HepG2 (cell line): ENCODE results near the gene WTAP. TPM values are rescaled to one million over a fixed set of nuclear protein-coding genes. Genes with fewer than 3 reads are reported as not detected.

Experiments used
- EZH2 ChIP-seq: conservative IDR thresholded peaks from 2 replicates; pipeline ENCODE4 v1.6.1; 2012; ENCODE audit warnings: mild to moderate bottlenecking, low read depth, low read length, moderate library complexity
- FOXO1 ChIP-seq: sonication (generic); formaldehyde crosslinking; IDR thresholded peaks from 2 replicates; pipeline ENCODE4 v1.4.0; 2020; ENCODE audit warnings: missing genetic modification reagents
- ZC3H13 ChIP-seq: sonication (generic); formaldehyde crosslinking; IDR thresholded peaks from 2 replicates; pipeline ENCODE4 v1.8.1; 2023; ENCODE audit warnings: mild to moderate bottlenecking, missing genetic modification reagents, moderate library complexity
- ZFAT ChIP-seq: sonication (generic); formaldehyde crosslinking; conservative IDR thresholded peaks from 2 replicates; pipeline ENCODE4 v1.8.1; 2023; ENCODE audit warnings: missing genetic modification reagents, inconsistent platforms
- ZNF660 ChIP-seq: sonication (generic); formaldehyde crosslinking; IDR thresholded peaks from 2 replicates; pipeline ENCODE4 v1.5.1; 2020; ENCODE audit warnings: mild to moderate bottlenecking, low read depth, missing genetic modification reagents, borderline replicate concordance
- ZSCAN25 ChIP-seq: sonication (generic); formaldehyde crosslinking; IDR thresholded peaks from 2 replicates; pipeline ENCODE4 v1.8.0; 2022; ENCODE audit warnings: mild to moderate bottlenecking, missing genetic modification reagents
- polyA plus RNA-seq, 8 experiments: library from polyadenylated mRNA; depleted of rRNA in 3 of 8; stranded (reverse) in 7 of 8; unstranded in 1 of 8; fragments of >200 nt; fragmentation: Illumina TruSeq in 4 of 8; extraction: Trizol in 4 of 8; gene quantifications; 2 replicates each; pipeline versions ENCODE4 v1.2.1 to v1.2.3, GENCODE V29; 2011 to 2016; ENCODE audit warnings: low read depth in 4 of 8, missing spikeins in 1 of 8, mixed read lengths in 1 of 8; ENCODE audit not compliant: insufficient read depth in 1 of 8
- total RNA-seq, 5 experiments: library from RNA; depleted of rRNA; stranded (reverse); fragments of >200 nt; fragmentation: Illumina TruSeq; extraction: Trizol; gene quantifications; 2 replicates each; pipeline ENCODE4 v1.2.3, GENCODE V29; 2016; ENCODE audit warnings: low read depth in 1 of 5
- TF ChIP-seq, protein P1 (sequence below): sonication (generic); formaldehyde crosslinking; IDR thresholded peaks from 2 replicates; pipeline ENCODE4 v1.9.0; 2021; ENCODE audit warnings: mild to moderate bottlenecking, missing genetic modification reagents
- TF ChIP-seq, protein P2 (sequence below): sonication (generic); formaldehyde crosslinking; IDR thresholded peaks from 2 replicates; pipeline ENCODE4 v1.5.1; 2020; ENCODE audit warnings: mild to moderate bottlenecking, missing genetic modification reagents, borderline replicate concordance
- TF ChIP-seq, protein P3 (sequence below), 2 experiments: sonication (generic) in 1 of 2; formaldehyde crosslinking in 1 of 2; IDR thresholded peaks; 2 replicates each; pipeline versions ENCODE4 v1.4.0 to v1.6.1; 2016 to 2020; ENCODE audit warnings: borderline replicate concordance in 1 of 2, low read depth in 1 of 2, mild to moderate bottlenecking in 1 of 2, missing genetic modification reagents in 1 of 2
- TF ChIP-seq, protein P4 (sequence below): sonication (generic); formaldehyde crosslinking; IDR thresholded peaks from 2 replicates; pipeline ENCODE4 v1.4.0; 2020; ENCODE audit warnings: mild to moderate bottlenecking, missing genetic modification reagents
- TF ChIP-seq, protein P5 (sequence below): IDR thresholded peaks from 2 replicates; pipeline ENCODE4 v1.6.1; 2016; ENCODE audit warnings: missing genetic modification reagents, missing compliant biosample characterization
- TF ChIP-seq, protein P6 (sequence below): sonication (generic); formaldehyde crosslinking; IDR thresholded peaks from 2 replicates; pipeline ENCODE4 v1.4.0; 2020; ENCODE audit warnings: missing genetic modification reagents, low read depth, mild to moderate bottlenecking, borderline replicate concordance

WTAP gene
- total and polyA plus RNA-seq, 2 of the 13 experiments (the other 11 are each of a cell fraction or from before 2014, with no cell fraction given), result 31.6 to 167 TPM

DNA sequence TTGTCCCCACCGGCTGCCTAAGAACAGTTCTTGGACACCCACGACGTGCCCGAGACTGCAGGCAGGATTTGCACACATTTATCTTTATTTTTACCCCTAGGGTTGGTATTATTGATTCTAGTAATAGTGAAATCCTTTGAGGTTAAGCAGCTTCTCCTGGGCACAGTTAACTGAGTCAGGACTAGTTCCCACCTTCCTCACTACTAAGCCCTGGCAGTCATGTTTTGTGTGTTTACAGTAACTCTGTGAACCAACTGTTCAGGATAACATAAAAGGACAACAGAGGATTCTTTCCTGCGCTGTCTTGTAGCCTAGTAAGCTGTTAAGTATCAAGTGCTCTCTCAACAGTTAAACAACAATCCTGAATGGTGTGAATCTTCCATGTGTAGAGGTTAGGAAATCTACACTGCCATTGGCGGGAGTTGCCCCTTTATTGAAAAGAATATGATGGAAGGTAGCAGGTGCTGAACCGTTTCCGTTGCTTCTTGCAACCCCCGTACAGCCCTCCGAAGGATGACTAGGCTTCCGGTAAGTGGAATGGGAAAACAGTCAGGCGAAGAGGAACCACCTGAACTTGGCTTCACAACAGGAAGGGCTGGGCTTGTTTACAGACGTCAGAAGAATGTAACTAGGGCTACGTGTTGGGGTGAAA is 33.3 kb upstream of the WTAP start (continued):
- TF ChIP-seq, protein P1, sequence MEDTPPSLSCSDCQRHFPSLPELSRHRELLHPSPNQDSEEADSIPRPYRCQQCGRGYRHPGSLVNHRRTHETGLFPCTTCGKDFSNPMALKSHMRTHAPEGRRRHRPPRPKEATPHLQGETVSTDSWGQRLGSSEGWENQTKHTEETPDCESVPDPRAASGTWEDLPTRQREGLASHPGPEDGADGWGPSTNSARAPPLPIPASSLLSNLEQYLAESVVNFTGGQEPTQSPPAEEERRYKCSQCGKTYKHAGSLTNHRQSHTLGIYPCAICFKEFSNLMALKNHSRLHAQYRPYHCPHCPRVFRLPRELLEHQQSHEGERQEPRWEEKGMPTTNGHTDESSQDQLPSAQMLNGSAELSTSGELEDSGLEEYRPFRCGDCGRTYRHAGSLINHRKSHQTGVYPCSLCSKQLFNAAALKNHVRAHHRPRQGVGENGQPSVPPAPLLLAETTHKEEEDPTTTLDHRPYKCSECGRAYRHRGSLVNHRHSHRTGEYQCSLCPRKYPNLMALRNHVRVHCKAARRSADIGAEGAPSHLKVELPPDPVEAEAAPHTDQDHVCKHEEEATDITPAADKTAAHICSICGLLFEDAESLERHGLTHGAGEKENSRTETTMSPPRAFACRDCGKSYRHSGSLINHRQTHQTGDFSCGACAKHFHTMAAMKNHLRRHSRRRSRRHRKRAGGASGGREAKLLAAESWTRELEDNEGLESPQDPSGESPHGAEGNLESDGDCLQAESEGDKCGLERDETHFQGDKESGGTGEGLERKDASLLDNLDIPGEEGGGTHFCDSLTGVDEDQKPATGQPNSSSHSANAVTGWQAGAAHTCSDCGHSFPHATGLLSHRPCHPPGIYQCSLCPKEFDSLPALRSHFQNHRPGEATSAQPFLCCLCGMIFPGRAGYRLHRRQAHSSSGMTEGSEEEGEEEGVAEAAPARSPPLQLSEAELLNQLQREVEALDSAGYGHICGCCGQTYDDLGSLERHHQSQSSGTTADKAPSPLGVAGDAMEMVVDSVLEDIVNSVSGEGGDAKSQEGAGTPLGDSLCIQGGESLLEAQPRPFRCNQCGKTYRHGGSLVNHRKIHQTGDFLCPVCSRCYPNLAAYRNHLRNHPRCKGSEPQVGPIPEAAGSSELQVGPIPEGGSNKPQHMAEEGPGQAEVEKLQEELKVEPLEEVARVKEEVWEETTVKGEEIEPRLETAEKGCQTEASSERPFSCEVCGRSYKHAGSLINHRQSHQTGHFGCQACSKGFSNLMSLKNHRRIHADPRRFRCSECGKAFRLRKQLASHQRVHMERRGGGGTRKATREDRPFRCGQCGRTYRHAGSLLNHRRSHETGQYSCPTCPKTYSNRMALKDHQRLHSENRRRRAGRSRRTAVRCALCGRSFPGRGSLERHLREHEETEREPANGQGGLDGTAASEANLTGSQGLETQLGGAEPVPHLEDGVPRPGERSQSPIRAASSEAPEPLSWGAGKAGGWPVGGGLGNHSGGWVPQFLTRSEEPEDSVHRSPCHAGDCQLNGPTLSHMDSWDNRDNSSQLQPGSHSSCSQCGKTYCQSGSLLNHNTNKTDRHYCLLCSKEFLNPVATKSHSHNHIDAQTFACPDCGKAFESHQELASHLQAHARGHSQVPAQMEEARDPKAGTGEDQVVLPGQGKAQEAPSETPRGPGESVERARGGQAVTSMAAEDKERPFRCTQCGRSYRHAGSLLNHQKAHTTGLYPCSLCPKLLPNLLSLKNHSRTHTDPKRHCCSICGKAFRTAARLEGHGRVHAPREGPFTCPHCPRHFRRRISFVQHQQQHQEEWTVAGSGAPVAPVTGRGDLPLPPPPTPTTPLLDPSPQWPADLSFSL (CRISPR knock-in tag), result no peak
- TF ChIP-seq, protein P2, sequence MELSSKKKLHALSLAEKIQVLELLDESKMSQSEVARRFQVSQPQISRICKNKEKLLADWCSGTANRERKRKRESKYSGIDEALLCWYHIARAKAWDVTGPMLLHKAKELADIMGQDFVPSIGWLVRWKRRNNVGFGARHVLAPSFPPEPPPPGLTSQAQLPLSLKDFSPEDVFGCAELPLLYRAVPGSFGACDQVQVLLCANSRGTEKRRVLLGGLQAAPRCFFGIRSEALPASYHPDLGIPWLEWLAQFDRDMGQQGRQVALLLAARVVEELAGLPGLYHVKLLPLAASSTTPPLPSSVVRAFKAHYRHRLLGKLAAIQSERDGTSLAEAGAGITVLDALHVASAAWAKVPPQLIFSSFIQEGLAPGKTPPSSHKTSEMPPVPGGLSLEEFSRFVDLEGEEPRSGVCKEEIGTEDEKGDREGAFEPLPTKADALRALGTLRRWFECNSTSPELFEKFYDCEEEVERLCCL (CRISPR knock-in tag), result no peak
- TF ChIP-seq EZH2 (no peak), ZC3H13 (CRISPR knock-in tag) (peak; percentile 60), FOXO1 (CRISPR knock-in tag) (peak; percentile 90), ZSCAN25 (0 out of 2 replicates have a peak, but pooled peaks have one; percentile 8), ZFAT (CRISPR knock-in tag) (no peak), ZNF660 (CRISPR knock-in tag) (no peak)
- TF ChIP-seq, protein P3, sequence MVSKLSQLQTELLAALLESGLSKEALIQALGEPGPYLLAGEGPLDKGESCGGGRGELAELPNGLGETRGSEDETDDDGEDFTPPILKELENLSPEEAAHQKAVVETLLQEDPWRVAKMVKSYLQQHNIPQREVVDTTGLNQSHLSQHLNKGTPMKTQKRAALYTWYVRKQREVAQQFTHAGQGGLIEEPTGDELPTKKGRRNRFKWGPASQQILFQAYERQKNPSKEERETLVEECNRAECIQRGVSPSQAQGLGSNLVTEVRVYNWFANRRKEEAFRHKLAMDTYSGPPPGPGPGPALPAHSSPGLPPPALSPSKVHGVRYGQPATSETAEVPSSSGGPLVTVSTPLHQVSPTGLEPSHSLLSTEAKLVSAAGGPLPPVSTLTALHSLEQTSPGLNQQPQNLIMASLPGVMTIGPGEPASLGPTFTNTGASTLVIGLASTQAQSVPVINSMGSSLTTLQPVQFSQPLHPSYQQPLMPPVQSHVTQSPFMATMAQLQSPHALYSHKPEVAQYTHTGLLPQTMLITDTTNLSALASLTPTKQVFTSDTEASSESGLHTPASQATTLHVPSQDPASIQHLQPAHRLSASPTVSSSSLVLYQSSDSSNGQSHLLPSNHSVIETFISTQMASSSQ (IDR thresholded peaks at IDR 0.05; ENCODE audit: low read depth), result no peak; the same call in 1 of the 2 replicates
- TF ChIP-seq, protein P3 (CRISPR knock-in tag; IDR thresholded peaks at IDR 0.05; ENCODE audit: borderline replicate concordance), result no peak
- TF ChIP-seq, protein P4, sequence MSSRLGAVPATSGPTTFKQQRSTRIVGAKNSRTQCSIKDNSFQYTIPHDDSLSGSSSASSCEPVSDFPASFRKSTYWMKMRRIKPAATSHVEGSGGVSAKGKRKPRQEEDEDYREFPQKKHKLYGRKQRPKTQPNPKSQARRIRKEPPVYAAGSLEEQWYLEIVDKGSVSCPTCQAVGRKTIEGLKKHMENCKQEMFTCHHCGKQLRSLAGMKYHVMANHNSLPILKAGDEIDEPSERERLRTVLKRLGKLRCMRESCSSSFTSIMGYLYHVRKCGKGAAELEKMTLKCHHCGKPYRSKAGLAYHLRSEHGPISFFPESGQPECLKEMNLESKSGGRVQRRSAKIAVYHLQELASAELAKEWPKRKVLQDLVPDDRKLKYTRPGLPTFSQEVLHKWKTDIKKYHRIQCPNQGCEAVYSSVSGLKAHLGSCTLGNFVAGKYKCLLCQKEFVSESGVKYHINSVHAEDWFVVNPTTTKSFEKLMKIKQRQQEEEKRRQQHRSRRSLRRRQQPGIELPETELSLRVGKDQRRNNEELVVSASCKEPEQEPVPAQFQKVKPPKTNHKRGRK, result no peak
- TF ChIP-seq, protein P5, sequence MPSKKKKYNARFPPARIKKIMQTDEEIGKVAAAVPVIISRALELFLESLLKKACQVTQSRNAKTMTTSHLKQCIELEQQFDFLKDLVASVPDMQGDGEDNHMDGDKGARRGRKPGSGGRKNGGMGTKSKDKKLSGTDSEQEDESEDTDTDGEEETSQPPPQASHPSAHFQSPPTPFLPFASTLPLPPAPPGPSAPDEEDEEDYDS (CRISPR knock-in tag), result peak; percentile 62
- TF ChIP-seq, protein P6, sequence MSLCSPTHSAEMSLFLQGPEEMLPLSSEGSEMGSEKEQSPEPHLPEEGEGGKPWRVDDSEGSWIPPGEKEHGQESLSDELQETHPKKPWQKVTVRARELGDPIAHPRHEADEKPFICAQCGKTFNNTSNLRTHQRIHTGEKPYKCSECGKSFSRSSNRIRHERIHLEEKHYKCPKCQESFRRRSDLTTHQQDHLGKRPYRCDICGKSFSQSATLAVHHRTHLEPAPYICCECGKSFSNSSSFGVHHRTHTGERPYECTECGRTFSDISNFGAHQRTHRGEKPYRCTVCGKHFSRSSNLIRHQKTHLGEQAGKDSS, result no peak
